NCI-H748 (cell line): ENCODE data around the gene LYPD5.
"Not testable (repeated sequence)": the region's sequence is repeated elsewhere in the genome, so short reads cannot be mapped to it uniquely, and the experiment has no call there.

Experiments used
- DNase-seq: peaks from one replicate; lab custom pipeline; 2025; ENCODE audit not compliant: unreplicated experiment; lab: John Stamatoyannopoulos, UW

The LYPD5 gene

GRCh38 chr19:43802216-43802951, at the start of gene LYPD5:
TSS of gene LYPD5 (minus strand) at chr19:43802447. CDS start at chr19:43802380, 67 bp downstream.
- no peak for DNase-seq

- no peak for DNase-seq
These were observed 46.6 kb upstream of the LYPD5 start for GRCh38 chr19:43848821-43849220.

GRCh38 chr19:43847884-43848283, 45.6 kb upstream of the LYPD5 start:
- no peak for DNase-seq

- DNase-seq = no peak
These were observed 45.0 kb upstream of the LYPD5 start for GRCh38 chr19:43847246-43847645.

GRCh38 chr19:43842007-43842406, 39.8 kb upstream of the LYPD5 start:
- peak; percentile 10 for DNase-seq

GRCh38 chr19:43839139-43839538, 36.9 kb upstream of the LYPD5 start:
- DNase-seq = no peak

GRCh38 chr19:43826787-43827754, 24.8 kb upstream of the LYPD5 start, which contains the start of gene ZNF283:
TSS of gene ZNF283 (plus strand) at chr19:43827321. CDS start at chr19:43833505, 6,184 bp downstream.
- DNase-seq = peak; percentile 97

- DNase-seq = peak; percentile 47
These were observed 22.3 kb upstream of the LYPD5 start for GRCh38 chr19:43824572-43824971.

GRCh38 chr19:43823856-43824255, 21.6 kb upstream of the LYPD5 start:
- DNase-seq = not testable (repeated sequence)

GRCh38 chr19:43820884-43821215, 18.6 kb upstream of the LYPD5 start:
- DNase-seq = no peak

- DNase-seq = no peak
These were observed 18.0 kb upstream of the LYPD5 start for GRCh38 chr19:43820098-43820883.

GRCh38 chr19:43818500-43818899, 16.3 kb upstream of the LYPD5 start:
- DNase-seq = no peak

GRCh38 chr19:43817454-43817853, 15.2 kb upstream of the LYPD5 start:
- DNase-seq = not testable (repeated sequence)

- DNase-seq = no peak
These were observed 12.6 kb upstream of the LYPD5 start for GRCh38 chr19:43814663-43815352.

- peak; percentile 16 for DNase-seq
These were observed 10.4 kb upstream of the LYPD5 start for GRCh38 chr19:43812688-43813087.

GRCh38 chr19:43812259-43812658, 10.0 kb upstream of the LYPD5 start:
- DNase-seq = no peak

- DNase-seq = no peak
These were observed 9.6 kb upstream of the LYPD5 start for GRCh38 chr19:43811837-43812236.

- DNase-seq = peak; percentile 78
These were observed 7.8 kb upstream of the LYPD5 start for GRCh38 chr19:43809762-43810696.

- DNase-seq = no peak
These were observed 5.4 kb upstream of the LYPD5 start for GRCh38 chr19:43807651-43808050.
